Epidermal melanocyte (primary cell): Measurements from ENCODE around the gene CIAO3.

ENCODE experiments used
- DNase-seq: peaks from one replicate; pipeline ENCODE4 v3.0.0; 2011; ENCODE audit warnings: low spot score; ENCODE audit not compliant: insufficient read length

The CIAO3 gene

DNA sequence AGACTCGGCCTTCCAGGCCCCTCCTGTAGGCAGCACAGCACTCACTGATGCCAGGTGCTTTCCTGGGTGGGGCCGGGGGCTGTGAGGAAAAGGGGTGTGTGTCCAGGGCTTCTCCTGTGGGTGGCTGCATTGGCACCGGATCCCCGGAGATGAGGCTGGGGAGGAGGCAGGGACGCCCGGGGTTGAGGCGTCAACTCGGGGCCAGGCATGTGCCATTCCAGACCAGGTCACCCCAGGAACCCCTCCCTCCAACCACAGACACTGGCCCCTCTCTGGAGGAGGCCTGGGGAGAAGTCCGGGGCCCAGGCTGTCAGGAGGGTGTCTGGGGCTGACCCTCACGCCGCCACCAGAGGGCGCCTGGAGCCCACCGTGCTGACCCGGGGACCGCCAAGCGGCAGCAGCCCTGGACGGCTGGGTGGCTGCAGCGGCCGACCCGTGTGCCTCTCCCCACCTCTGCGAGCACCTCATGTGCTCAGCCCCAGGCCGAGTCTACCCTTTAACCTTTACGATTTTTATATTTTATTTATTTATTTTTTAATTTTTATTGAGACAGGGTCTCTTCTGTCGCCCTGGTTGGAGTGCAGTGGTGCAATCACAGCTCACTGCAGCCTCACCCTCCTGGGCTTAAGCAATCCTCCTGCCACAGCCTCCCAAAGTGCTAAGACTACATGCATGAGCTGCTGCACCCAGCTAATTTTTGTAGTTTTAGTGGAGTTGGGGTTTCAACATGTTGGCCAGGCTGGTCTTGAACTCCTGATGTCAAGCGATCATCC lies 29.1 kb downstream of the CIAO3 start:
- peak; percentile 95 for DNase-seq

- DNase-seq = no peak
Observed at GRCh38 chr16:711084-711483, 29.7 kb downstream of the CIAO3 start.

GRCh38 chr16:710500-711075 lies 30.2 kb downstream of the CIAO3 start:
- DNase-seq = no peak

DNA sequence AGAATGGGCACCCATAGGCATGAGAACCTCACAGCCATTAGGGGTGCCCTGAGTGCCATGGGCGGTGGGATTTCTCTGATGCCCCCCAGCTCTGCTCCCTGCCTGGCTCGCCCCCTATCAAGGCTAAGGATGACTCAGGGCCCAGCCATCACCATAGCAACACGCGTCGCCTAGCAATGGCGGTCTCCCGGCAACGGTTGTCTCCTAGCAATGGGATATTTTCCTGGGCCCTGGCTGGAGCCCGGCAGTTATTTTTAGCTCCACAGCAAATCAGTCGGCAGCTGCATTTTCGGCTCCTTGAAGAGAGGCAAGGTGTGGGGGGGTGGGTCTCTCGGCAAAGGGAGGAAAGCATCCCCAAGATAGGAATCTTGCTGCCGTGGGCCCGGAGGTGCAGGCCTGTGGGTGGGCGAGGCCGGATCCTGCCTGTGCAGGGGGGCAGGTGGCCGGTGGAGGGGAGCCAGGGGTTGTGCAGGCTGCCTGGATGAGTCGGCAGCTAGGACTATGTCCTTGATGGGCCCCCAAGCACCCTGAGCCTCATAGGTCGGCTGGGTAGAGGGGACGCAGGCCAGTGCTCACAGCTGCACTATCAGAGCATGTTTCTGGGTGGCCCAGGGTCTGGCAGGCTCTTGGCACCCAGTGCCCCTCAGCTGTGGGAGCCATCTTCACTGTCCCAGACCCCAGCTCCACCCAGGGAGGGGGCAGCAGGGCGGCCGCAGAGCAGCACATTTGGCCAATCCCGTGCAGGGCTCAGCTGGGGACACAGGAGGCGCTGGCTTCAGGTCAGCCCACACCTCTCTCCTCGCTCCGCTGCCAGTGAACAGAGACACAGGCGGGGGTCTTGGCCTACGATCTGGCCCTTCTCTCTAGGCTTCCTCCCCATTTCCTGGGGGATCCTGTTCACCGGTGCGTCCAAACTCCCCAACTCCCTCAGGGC lies 31.0 kb downstream of the CIAO3 start:
- DNase-seq = no peak

DNA sequence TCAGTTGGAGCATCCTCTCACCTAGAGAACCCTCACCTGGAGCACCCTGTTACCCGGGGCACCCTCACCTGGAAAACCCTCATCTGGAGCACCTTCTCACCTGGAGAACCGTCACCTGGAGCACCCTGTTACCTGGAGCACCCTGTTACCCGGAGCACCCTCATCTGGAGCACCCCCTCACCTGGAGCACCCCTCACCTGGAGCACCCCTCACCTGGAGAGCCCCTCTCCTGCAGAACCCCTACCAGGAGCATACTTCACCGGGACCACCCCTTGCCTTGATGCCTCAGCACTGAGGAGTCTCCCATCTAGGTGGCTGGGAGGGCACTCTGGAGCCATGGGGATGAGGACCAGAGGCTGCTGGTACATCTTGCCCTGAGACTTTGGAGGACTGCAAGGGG lies 31.8 kb downstream of the CIAO3 start:
- DNase-seq = no peak

DNA sequence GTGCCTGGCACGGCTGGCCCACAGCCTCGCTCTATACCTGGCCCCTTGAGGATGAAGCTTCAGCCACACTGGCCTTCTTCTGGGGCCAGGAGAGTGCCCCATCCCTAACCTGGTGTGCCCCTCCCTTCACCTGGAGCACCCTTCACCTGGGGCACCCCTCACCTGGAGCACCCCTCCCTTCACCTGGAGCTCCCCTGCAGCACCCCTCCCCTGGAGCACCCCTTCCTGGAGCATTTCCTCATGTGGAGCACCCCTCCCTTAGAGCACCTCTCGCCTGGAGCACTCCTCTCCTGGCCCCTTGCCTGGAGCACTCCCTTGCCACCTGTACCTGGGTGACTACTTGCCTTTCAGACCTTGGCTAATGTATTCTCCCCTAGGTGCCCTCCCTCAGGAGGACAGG lies 32.8 kb downstream of the CIAO3 start:
- DNase-seq = no peak

- DNase-seq = no peak
Observed at GRCh38 chr16:707062-707538, 33.7 kb downstream of the CIAO3 start.

DNA sequence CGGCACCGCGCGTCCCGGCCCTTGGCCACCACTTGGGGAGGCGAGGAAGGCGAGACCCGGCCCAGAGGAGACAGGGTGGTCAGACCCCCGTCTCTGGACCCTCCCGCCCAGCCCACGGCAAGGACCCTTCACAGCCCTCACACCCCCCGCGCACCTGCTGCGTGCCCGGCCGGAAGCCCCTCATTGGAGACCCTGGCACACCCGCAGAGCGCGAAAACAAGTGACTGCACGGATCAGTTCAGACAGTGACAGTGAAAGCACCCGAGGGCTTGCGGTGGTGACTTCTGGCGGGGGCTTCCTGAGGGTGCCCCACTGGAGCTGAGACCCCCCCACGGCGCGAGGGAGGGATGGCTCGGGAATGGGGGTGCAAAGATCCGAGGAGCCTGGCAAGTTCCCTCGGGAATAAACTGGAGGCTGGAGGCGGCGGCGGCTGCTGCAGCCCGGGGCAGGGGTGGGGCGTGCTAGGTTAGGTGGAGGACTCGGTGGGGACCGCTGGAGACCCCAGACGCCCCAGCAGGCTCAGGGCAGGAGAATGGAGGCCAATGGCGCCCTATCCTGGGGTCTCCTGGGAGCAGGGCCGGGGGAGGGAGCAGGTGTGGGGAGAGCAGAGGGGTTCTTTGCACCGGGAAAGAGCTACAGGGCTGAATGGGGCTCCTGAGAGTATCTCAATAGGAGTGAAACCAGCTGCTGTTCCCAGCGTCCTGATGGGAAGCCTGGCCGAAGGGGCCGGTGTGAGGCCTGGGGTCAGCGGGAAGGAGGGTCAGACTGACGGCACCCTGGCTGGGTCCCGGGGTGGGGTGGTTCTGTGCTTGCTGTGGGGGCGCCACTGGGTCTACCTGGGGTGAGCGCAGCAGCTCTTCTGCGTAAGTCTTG lies 34.4 kb downstream of the CIAO3 start:
- DNase-seq = no peak

DNA sequence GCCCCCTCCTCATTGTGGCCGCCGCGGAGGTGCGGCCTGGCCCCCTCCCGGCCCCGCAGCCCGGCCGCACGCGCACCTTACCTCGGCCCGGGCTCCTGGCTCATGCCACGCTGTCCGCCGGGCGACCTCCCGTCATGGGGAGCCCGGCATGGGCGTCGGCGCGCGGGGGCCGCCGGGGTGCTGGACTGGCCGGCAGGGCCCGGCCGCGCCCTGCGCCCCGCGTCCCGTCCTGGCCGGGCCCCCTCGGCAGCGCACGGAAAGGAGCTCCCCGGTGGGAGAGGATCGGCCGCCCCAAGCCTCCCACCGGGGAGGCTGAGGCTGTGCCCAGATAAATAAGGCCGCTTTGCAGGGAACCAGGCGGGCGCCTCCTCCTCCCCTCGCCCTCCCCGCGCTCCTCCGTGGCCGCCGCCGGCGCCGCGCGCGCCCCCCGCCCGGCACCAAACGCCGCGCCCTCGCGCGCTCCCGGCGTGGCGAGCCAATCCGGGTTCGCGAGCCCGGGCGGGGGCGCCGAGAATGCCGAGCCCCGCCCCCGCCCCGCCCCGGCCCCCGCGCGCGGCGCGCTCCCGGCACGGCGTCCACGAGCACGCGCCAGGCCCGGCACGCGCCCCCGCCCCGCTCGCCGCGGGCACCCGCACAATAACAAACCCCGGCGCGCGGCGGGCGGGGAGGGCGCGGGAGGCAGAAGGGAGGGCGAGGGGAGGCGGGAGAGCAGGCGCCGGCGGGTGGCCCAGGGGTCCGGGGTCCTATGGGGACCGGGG lies 35.2 kb downstream of the CIAO3 start, which contains the start of gene FBXL16:
Gene FBXL16, minus strand, starts transcription at position 371 of the 758 bp plus-strand sequence. CDS start 8,396 bp downstream, outside the sequence.
- no peak for DNase-seq

DNA sequence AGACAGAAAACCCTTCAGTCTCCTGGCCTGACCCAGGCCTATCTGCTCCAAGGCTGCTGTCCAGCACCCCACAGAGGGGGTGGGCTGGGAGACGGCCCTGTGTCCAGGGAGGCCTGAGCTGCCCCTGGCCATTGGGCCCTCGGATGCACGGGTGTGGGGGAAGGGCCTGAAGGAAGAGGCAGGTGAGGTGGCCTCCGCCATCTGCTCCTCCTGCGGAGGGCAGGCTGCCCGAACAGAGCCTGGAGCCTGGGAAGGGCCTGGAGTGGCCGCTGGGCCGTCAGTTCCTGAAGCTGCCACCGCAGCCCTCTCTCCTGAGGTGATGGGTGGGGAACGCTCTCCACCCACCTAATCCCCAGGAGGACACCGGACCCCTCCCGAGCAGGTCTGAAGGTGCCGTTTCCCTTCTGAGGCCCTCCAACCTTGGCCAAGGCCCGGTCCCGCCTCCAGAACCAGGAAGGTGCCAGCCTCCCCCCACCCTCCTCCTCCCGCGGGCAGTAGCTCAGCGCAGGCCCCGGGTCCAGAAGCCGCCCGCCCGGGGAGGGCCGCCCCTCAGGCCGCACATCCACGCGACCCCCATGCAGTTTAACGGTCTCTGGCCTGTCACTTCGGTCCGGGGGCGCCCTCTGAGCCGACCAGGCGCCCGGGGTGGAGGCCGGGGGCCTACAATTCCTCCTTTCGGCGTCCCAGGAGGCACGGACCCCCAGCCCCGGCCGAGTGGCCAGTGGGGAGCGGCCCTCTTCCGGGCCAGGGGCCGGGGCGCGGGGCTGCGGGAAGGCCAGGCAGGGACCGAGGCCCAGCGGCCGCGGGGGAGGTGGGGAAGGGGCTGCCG lies 36.0 kb downstream of the CIAO3 start:
- DNase-seq = no peak

DNA sequence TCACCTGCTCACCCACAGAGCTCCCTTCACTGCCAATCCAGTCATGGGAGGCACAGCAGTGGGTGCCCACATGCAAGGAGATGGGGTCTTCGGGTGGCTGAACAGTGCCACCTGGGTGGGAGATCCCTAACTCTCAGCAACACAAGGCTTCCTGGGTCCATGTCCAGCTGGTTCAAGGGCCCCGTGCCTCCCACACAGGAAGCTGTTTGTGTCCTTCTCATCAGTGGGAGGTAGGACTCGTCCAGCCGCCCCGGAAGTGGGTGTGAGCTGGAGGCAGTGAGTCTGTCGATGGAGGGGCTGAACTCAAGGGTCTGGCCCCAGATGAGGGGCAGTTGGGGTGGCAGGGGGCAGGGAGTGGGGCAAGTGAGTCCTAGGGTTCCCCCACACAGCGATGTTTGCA lies 36.8 kb downstream of the CIAO3 start:
- DNase-seq = no peak

- DNase-seq = no peak
Observed at GRCh38 chr16:703406-703805, 37.4 kb downstream of the CIAO3 start.

- no peak for DNase-seq
Observed at GRCh38 chr16:702341-702740, 38.5 kb downstream of the CIAO3 start.

- DNase-seq = no peak
Observed at GRCh38 chr16:700684-701584, 39.9 kb downstream of the CIAO3 start.

- no peak for DNase-seq
Observed at GRCh38 chr16:698911-699671, 41.7 kb downstream of the CIAO3 start.

DNA sequence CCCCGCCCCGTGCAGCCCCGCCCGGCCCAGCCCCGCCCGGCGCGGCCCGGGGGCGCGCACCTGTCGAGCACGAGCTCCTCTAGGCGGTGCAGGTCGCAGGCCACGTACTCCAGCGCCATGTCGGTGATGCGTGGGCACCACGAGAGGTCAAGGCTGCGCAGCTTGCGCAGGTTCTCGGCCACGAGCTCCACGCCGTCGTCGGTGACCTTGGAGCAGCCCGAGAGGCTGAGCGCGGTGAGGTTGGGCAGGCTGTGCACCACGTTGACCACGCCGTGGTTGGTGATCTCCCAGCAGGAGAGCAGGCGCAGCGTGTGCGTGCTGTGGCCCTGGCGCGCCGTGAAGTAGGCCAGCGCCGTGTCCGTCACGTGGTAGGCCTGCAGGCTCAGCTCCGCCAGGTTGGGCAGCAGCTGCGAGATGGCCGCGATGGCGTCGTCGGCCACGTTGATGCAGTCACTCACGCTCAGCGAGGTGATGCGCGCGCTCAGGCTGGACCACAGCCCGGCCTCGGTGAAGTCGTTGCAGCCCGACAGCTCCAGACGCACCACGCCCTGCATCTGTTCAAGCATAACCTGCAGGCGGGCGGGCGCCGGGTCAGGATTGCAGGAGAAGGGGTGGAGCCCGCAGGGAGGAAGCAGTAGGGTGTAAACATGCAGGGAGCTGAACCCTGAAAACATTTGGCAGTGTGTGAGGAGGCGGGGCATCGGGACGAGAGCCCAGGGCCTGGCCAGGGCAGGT lies 45.3 kb downstream of the CIAO3 start:
- DNase-seq = no peak

DNA sequence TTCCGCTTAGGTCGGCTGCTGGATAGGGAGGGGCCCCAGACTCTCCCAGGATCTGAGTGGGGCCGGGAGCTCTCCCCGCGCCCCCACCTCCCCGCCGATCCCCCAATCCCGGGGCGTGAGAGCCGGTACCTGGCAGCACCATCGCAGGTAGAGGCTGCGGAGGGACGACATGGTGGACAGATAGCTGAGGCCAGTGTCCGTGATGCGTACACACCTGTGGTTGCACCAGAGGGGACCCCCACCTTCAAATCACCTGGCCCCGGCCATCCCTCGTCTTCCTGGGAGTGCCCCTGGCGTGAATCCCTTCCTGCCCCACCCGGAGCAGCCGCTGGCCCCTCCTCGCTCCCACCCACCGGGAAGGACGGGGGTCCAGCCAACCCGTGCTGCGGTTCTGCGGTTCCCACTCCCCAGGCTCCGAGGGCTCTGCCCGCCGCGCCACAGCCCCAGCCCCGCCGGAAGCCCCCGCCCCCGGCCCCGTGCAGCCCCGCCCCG lies 45.9 kb downstream of the CIAO3 start:
- DNase-seq = no peak
